ENCODE measurements around the gene FYB1. TPM values are rescaled to one million over a fixed set of nuclear protein-coding genes. Genes with fewer than 3 reads are reported as not detected.

Gene FYB1
- total RNA-seq, 1 donor from 2014 or later = not detected

GRCh38 chr5:39208471-39208870 is 10.9 kb downstream of the FYB1 start:
- Mint-ChIP-seq H3K4me1 (ENCODE audit: low read depth) (no peaks in the 10 kb centered on the region), H3K36me3 (ENCODE audit: low read depth) (no peaks in the 10 kb centered on the region), H3K9me3 (ENCODE audit: low read depth) (no peaks in the 10 kb centered on the region), H3K4me3 (ENCODE audit: unreplicated experiment) (no peak overlapping the region), H3K27ac (ENCODE audit: unreplicated experiment) (no peak overlapping the region), H3K27me3 (ENCODE audit: low read depth) (peaks cover 6% of the 10 kb centered on the region)
- no peak for TF ChIP-seq CTCF (IDR thresholded peaks at IDR 0.05)
- no peak for DNase-seq (ENCODE audit: low spot score)

- no peak overlapping the region for H3K4me3 Mint-ChIP-seq (ENCODE audit: unreplicated experiment)
- no peak for TF ChIP-seq CTCF (IDR thresholded peaks at IDR 0.05)
- no peaks in the 10 kb centered on the region for H3K4me1 Mint-ChIP-seq (ENCODE audit: low read depth)
- H3K27ac Mint-ChIP-seq (ENCODE audit: unreplicated experiment) = no peak overlapping the region
- peaks cover 6% of the 10 kb centered on the region for H3K27me3 Mint-ChIP-seq (ENCODE audit: low read depth)
- no peaks in the 10 kb centered on the region for H3K36me3 Mint-ChIP-seq (ENCODE audit: low read depth)
- no peaks in the 10 kb centered on the region for H3K9me3 Mint-ChIP-seq (ENCODE audit: low read depth)
- no peak for DNase-seq (ENCODE audit: low spot score)
These were observed 11.9 kb downstream of the FYB1 start for GRCh38 chr5:39207345-39208045.

- no peaks in the 10 kb centered on the region for H3K36me3 Mint-ChIP-seq (ENCODE audit: low read depth)
- H3K27me3 Mint-ChIP-seq (ENCODE audit: low read depth) = peaks cover 5% of the 10 kb centered on the region
- no peak overlapping the region for H3K4me3 Mint-ChIP-seq (ENCODE audit: unreplicated experiment)
- no peak overlapping the region for H3K27ac Mint-ChIP-seq (ENCODE audit: unreplicated experiment)
- H3K4me1 Mint-ChIP-seq (ENCODE audit: low read depth) = no peaks in the 10 kb centered on the region
- no peak for DNase-seq (ENCODE audit: low spot score)
- no peak for TF ChIP-seq CTCF (IDR thresholded peaks at IDR 0.05)
- H3K9me3 Mint-ChIP-seq (ENCODE audit: low read depth) = no peaks in the 10 kb centered on the region
These were observed 12.6 kb downstream of the FYB1 start for GRCh38 chr5:39206630-39207321.

GRCh38 chr5:39205550-39205949 is 13.8 kb downstream of the FYB1 start:
- peaks cover 4% of the 10 kb centered on the region for H3K27me3 Mint-ChIP-seq (ENCODE audit: low read depth)
- no peaks in the 10 kb centered on the region for H3K4me1 Mint-ChIP-seq (ENCODE audit: low read depth)
- TF ChIP-seq CTCF (IDR thresholded peaks at IDR 0.05) = no peak
- H3K36me3 Mint-ChIP-seq (ENCODE audit: low read depth) = no peaks in the 10 kb centered on the region
- no peak for DNase-seq (ENCODE audit: low spot score)
- H3K9me3 Mint-ChIP-seq (ENCODE audit: low read depth) = no peaks in the 10 kb centered on the region
- no peak overlapping the region for H3K27ac Mint-ChIP-seq (ENCODE audit: unreplicated experiment)
- no peak overlapping the region for H3K4me3 Mint-ChIP-seq (ENCODE audit: unreplicated experiment)

GRCh38 chr5:39203951-39204350 is 15.4 kb downstream of the FYB1 start:
- TF ChIP-seq CTCF (IDR thresholded peaks at IDR 0.05) = no peak
- peaks cover 6% of the 10 kb centered on the region for H3K27me3 Mint-ChIP-seq (ENCODE audit: low read depth)
- H3K27ac Mint-ChIP-seq (ENCODE audit: unreplicated experiment) = no peak overlapping the region

More at GRCh38 chr5:39203951-39204350, 15.4 kb downstream of the FYB1 start:
- Mint-ChIP-seq H3K4me3 (ENCODE audit: unreplicated experiment) (no peak overlapping the region), H3K9me3 (ENCODE audit: low read depth) (no peaks in the 10 kb centered on the region), H3K4me1 (ENCODE audit: low read depth) (no peaks in the 10 kb centered on the region), H3K36me3 (ENCODE audit: low read depth) (no peaks in the 10 kb centered on the region)
- no peak for DNase-seq (ENCODE audit: low spot score)

All from chondrocyte (in vitro differentiated cells).